NCI-H1694 (cell line): ENCODE results near the gene ADGRB2.

Experiments used
- DNase-seq: peaks from one replicate; lab custom pipeline; 2025; lab: John Stamatoyannopoulos, UW

Gene ADGRB2

DNA sequence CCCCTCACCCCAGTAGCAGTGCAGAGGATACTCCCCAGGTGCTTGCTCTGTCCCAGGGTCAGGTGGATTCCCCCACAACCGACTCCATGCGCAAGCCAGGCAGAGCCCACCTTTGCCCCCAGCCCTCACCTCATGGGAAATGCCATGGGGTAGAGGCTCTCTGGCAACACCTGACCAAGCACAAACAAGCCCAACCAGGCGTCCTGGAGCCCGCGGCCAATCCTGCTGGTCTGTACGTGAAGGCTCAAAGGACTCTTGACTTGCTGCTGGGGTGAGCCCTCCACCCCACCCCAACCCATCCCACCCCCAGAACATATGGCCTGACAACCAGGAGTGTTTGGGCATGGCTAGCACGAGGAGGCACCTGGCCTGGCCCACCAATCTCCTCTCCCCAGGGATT is 1.8 kb downstream of the ADGRB2 start:
- no peak for DNase-seq

DNA sequence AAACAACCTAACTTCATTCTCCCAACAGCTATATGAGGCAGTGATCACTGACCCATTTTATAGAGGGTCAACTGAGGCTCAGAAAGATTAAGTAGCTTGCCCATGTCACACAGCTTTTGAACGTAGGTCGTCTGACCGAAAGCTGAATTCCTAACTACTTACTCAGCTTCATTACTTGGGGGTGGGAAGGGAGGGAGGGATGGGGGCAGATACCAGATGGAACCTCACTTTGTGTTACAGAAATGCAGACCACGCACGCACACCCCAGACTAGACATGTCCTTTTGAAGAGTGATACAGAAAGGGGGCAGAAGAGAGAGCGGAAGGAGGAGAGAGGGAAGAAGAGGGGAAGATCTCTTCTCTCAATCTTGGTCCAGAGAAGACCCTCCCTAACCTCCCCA is 2.3 kb downstream of the ADGRB2 start:
- no peak for DNase-seq

DNA sequence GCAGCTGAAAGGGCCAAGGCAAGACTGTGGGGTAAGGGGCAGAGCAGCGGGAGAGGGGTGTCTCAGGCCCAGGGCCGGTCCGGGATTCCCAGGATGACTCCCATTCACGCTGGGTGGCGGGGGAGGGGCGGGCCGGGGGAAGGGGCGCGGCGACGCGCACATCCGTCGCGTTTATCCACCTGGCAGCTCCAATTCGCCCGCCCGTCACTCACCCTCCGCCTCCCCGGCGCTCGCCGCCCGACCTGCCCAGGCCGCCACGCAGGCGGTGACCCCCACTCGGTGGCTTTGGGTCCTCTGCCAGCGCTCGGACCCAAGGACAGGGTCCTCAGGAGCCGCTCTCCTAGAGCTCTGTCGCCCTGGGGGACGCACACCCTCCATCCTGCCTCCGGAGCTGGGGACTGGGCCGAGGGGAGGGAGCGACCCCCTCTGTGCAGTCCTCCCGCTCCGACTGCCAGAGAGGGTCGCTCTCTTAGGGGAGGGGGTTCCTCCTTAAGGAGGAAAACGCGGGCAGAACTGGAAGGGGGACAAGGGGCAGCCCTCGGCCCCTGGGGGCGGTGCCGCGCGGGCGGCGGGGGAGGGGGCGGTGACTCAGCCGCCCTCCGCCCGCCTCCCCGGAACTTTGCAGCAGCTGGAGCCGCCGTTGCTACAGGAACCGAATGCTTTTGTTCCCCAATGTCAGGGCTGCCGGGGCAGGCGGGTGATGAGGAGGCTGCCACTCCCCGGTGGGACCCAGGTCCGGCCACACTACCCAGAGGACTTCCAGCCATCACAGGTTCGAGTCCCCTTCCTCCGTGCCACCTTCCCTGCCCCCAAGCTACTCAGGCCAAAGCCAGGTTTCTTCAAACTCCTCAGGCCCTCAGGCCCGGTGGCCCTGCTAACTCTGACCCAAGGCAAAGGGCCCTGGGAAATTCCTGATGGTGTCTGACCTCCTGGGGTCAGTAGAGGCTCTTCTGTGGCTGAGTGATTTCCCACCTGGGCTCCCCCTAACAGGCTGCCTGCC is 3.4 kb downstream of the ADGRB2 start:
- no peak for DNase-seq

DNA sequence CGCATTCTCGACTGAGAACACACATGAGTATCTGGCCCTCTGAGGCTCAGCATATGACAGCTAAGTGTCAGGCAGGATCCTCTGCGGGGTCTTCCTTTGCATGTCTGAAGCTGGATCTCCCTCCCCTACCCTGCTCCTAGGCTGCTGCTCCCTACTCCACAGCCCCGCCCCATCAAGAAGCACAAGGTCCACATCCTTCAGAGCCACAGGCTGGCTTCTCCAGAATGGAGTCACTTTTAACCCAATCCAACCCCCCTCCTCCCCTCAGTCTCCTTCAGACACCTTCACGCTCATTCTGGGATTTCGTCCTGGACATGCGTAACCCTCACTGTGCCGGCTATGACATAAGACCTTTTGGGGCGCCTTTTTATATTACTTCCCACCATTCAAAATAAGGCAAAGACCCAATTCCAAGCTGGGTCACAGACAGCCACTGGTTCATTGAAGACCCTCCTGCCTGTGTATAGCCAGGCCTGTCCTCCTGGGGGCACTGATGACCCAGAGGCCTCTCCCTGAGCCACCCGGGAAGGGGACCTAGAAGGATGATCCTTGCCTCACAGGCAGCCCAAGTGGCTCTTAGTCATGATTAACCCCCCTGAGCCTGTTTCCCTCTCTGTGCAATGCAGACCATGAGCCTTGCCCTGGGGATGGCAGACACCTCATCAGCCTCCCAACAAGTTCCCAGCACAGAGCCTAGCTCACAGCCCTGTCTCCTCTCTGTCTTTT is 4.7 kb downstream of the ADGRB2 start:
- no peak for DNase-seq

DNA sequence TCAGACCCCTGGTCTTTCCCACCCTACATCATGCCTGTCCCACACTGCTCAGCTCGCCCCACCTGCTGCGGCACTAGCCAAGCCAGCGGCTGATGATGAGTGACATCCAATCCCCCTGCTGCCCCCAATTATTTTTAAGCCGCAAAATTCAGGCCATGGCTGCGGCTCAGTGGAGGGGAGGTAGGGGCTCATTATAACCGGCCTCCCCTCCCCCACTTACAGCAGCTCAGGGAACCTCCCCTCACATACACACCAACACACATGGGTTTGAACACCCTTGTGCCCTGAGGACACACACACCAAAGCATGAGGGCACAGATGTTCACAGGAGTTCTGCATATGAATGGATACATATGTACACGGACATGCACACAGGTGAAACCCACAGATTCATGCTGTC is 5.3 kb downstream of the ADGRB2 start:
- DNase-seq, result no peak

DNA sequence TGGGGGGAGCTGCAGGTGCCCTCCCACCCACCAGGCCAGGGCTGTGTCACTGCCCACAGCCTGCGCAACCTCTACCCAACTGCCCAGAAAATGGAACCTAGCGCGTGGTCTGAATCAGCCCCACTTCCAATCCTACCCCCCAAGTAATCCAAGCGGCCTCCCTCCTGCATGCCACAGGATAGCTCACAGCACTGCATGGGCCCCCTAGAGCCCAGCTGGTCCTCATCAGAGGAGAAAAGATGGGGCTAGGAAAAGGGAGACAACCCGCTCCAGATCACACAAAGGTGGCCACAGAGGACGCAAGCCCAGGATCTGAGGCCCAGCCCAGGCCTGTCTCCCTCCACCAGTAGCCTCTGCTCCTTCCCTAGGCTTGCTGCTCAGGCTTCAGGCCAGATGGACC is 6.2 kb downstream of the ADGRB2 start:
- no peak for DNase-seq

DNA sequence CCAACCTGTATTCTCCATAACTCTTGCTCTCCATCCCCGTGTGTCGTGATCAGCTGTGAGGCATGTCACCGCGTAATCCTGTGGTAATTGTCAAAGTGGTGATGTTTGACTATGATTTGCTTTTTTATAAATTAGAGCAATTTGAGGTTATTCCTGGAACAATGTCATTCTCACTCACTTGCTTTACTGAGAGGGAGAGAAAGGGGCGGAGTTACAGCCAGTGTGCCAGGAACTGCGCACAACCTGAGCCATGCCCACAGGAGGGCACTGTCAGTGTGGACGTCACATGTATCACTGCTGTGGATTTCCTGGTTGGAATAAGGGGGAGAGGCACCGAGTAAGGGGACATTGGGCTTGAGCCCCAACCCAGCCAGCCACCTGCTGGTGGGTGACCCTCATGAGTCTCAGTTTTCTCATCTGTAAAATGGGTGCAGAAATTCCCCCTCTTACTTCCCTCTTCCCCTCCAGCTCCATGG is 6.9 kb downstream of the ADGRB2 start:
- no peak for DNase-seq

DNA sequence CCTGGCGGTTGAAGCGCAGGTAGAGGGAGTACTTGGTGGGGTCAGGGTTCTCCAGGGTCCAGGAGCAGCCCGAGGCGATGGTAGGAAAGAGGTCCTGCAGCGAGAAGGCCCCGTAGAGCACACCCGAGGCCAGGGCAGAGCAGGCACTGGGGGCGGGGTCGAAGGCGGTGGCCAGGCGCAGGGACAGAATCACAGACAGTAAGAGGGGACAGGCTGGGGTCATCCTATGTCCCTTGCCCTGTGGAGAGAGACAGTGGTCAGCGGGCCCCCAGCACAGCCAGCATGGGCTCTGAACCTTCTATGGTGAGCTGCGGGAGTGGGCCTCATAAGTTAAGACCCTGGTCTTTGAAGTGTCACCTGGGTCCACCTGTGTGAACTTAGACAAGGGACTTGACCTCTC is 7.6 kb downstream of the ADGRB2 start:
- DNase-seq, result no peak

DNA sequence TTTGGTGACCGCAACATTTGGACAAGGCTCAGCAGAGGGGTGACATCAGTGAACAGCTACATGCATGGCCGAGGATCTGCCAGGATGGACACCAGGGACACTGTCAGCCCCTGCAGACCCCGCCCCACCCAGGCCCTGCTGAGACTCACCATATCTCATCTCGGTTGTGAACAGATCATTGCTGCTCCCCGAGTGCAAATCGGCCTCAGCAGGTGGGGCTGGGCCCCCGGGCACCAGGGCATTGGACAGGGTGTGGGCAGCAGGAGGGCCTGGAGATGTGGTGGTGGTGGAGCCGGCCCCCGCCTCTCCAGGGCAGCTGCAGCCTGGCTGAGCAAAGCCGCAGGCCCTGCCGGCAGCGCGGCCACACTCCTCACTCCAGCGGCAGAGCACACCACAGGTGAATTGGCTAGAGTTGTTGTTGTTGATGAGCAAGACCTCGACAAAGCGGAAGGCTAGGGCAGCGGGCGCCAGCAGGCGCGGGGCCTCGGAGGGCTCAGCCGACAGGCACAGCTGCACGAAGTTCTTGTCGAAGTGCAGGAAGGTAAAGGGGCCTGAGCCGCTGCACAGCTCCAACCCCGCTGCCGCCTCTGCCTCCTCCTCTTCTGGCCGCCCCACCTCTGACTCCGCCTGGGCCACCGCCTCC is 8.2 kb downstream of the ADGRB2 start:
- no peak for DNase-seq

DNA sequence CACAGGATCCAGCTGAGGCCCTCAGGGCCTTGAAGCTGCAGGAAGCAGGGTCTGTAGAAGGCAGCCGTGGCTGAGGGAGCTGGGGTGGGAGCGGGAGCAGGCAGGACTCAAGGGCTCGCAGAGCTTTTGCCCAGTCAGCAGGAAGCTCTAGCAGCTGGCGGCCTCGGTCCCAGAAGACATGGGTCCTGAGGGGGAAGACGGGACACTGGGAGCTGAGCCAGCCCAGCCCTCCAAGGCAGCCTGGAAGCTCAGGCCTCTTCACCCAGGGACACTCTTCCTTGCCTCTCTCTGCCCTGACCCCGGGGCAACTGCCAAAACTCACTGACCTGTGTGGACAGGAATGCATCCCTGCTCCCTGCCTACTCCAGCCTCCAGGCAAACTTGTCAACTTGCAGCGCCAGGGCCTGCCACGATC is 8.9 kb downstream of the ADGRB2 start:
- no peak for DNase-seq

DNA sequence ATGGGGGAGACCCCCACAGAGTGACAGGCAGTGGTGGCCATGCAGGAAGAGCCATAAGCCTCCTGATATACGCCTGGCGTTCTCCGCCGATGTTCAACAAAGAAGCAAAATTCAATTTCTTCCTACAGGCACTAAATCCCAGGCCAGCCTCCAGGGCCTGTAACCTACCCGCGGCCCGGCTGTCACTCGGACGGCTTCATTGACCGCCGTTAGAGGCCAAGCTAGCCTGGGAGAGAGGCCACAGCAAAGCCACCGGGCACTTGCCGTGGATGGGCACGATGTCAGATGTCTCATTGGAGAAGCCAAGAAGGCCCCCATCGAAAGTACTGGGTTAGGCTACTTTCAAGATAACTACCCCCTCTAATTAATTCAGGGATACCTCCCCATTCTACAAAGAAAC is 9.7 kb downstream of the ADGRB2 start:
- no peak for DNase-seq

DNA sequence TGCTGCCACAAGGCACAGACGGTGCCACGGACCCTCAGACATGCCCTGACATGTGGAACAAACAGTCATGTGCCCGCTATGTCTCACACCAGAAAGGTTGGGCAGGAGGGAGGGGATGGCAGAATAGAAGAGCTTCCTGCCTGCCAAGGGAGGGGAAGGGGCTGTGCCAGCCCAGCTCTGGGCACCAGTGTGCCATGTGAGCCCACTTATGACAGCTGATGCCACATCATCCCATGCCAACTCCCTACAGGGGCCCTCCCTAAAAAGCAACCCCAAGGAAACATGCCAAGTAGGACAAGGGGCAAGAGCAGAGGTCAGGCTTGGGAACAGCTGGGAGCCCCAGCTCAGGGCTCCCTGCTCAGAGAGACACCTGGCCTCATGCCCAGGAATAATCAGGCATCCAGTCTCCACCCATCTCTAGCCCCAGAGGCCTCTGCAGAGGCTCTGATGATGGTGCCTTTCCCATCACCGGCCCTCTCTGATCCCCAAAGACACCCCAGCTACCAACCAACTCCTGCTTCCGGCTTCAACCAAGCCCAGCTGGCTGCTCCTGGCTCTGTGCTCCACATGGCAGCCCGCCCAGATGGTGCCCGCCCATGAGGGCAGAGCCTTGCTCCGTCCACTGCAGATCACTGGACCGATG is 10.3 kb downstream of the ADGRB2 start:
- DNase-seq, result peak; percentile 92

DNA sequence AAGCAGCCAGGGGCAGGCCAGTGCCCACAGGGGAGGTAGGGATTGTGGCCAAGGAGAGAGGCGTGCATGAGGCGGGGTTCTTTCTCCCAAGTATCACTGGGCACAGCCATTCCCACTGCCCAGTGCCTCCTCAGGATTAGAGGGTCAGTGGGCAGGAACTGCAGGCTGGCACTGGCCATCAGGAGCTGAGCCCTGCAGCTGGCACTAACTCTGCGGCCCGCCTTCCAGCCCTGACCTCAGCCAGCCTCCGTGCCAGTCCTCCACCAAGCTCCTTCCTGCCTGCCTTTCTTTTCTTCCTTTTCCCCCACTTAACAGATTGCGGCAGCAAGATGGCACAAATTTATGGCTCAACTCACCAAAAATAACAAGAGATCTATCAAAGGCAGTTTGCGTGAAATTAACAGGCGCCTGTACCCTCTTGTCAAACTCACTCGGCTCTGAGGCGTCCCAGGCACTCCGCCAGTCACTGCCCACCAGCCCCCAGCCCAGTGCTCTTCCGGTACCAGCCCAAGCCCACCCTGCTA is 11.1 kb downstream of the ADGRB2 start:
- no peak for DNase-seq

DNA sequence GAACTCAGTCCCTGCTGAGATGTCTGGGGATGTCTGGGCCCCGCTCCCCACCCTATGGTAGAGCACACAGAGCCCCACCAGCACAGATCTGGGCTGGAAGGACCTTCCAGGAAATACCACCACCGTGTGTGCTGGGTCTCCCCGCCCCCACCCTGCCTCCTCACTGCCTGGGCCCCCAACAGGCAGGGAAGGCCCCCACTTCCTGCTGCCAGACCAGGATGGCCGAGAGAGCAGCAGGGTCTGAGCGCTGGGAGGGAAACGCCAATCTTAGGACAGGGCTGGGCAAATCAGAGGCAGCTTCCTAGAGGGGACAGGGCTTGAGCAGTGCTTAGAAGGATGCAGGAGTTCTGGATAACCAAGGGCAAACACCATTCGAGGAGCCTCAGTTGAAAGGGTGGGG is 11.9 kb downstream of the ADGRB2 start:
- no peak for DNase-seq

DNA sequence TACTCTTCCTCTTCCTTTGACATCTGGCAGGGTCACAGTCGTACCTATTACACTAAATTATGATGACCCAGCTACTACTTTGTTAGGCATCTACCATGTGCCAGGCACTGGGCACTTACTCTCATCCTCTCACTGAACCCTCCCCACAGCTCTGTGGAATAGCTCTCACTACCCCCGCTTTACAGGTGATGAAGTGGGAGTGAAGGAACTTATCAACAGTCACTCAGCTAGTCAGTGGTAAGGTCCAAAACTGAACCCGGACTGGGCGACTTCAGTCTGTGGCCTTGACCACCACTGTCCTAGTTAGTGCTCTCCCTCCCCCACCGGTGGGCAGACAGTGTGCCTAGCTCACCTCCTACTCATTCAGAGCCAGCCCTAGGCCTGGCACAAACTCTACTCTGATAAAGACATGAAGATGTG is 12.3 kb downstream of the ADGRB2 start:
- no peak for DNase-seq

DNA sequence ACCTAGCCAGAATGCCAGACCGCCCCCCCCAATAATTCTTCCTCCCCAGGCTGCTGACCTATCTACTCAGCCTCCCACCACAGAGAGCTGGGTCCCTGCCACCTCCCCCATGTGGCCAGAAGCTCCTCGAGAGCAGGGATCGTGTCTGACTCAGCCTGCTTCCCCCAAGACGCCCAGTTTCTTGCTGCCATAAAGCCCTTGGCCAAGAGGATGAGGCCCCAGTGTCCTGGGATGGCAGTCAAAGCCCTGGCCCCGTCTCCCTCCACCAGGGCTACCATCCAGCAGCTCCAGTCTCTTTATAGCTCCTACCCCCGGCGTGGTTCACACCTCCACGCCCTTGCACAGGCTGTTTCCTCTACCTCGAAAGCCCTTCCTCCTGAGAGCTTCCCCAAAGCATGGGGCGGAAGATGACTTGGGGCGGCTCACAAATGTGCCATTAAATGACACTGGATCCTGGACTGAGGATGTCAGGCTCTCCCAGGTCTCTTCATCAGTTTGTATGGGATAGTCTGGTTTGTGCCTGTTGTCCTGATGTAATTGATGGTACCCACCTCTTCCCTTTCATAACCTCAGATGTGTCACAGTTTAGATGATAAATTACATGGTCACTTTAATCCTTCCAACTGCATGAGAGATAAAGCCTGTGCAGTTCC is 13.2 kb downstream of the ADGRB2 start:
- DNase-seq, result no peak

DNA sequence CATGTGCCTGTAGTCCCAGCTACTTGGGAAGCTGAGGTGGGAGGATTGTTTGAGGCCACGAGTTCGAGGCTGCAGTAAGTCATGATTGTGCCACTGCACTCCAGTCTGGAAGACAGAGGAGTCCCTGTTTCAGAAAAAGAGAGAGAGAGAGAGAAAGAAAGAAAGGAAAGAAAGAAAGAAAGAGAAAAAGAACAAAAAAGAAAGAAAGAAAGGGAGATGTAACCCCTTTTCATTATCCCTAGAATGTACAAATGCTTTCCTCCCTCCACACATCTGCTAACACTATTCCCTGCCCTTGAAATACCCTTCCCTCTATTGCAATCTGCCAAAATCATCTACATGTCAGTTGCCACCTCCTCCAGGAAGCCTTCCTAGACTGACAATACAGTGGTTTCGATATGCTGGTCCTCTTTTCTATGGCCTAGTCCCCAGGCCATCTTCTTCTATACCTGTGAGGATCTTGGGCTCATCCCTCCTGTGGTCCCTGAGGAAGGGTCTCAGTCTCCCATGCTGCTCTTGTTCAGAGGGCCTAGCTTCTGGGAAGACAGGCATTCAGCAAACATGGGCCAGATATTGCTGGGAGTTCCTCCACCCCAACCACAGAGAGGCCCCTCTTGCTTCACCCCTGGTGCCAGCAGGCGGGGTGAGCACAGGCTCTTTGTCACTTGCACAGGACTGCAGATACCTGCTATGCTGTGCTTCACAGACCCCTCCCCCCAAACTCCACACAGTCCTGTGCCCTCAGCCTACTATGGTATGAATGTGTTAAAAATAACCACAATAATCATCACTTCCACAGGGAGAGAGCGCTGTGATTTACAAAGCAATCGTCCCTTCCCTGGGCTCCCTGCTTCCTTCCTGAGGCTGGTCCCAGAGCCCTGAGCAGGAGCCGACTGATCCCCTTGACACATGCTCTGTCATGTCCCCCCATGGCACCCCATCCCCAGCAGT is 14.1 kb downstream of the ADGRB2 start:
- no peak for DNase-seq

DNA sequence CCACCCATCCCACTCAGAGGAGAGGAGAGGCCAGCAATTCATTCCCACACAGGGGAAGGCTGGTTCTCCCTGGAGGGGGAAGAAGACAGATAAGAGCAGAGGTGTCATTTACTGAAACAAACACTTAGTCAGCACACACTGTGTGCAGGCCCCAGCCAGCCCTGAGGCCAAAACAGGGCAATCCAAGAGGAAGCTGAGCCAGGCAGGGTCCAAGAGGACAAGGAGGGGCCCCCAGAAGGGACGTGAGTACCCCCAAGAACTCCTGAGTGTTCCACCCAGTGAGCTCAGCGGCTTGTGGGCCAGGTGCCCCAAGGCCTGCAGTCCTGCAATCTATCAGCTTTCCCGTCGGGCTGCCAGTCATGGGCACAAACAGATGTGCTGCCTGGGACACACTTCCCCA is 15.8 kb downstream of the ADGRB2 start:
- no peak for DNase-seq

DNA sequence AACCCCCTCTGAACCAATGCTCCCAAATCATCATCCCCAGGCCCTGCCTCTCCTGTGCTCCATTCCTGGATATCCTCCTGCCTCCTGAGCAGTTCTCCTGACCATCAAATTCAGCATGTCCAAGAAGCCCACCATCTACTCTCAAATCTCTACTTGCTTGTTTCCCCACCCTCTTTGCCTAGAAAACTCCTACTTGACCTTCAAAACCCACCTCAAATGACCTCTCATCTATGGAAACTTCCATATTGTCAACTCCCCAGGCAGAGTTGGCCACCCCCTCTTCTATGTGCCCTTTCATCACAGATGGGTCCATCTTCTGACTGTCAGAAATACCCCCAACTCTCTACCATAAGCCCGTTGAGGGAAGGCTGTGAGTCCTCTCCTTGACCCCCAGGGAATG is 16.8 kb downstream of the ADGRB2 start:
- DNase-seq, result no peak

DNA sequence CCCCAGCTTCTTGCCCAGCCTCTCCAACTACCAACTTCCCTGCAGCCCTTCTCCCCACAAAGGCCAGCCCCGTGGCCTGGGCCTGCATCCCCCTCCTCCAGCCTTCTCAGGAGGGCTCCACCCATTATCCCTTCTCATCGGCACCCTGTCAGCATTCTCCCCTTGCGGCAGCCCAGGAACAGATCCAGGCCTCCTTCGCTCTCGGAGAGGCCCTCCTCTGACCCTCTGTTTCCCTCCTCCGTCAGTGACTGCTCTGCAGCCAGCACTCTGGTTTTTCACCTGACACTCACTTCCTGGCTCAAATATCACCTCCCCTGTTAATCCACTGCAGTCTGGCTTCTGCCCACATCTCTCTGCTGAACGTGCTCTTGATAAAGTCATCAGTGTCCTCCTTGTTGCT is 17.5 kb downstream of the ADGRB2 start:
- DNase-seq, result no peak
